ENCODE measurements around the gene ST8SIA6.

DNA sequence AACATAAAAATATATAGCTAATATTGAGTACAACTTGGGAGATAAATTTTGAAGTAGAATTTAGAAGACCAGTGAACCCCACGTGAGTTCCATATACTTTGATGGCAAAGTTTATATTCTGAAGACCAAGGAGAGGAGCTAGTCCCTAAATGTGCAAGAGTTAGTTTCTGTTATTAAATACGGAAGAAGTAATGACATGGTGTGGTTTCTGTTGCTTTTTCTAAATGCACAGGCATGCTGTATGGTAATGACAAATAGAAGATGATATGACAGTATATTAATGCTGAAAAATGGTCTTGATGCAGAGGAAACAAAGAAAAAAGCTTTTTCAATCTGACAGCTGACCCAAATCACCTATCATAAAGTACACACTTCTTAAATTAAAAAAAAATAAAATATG is 101.8 kb downstream of the ST8SIA6 start:
- TF ChIP-seq, protein P1, sequence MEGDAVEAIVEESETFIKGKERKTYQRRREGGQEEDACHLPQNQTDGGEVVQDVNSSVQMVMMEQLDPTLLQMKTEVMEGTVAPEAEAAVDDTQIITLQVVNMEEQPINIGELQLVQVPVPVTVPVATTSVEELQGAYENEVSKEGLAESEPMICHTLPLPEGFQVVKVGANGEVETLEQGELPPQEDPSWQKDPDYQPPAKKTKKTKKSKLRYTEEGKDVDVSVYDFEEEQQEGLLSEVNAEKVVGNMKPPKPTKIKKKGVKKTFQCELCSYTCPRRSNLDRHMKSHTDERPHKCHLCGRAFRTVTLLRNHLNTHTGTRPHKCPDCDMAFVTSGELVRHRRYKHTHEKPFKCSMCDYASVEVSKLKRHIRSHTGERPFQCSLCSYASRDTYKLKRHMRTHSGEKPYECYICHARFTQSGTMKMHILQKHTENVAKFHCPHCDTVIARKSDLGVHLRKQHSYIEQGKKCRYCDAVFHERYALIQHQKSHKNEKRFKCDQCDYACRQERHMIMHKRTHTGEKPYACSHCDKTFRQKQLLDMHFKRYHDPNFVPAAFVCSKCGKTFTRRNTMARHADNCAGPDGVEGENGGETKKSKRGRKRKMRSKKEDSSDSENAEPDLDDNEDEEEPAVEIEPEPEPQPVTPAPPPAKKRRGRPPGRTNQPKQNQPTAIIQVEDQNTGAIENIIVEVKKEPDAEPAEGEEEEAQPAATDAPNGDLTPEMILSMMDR (conservative IDR thresholded peaks at IDR 0.05; ENCODE audit: low read depth, low read length), result no peak
- no peak for TF ChIP-seq EZH2 (IDR thresholded peaks at IDR 0.05; ENCODE audit: low read length, unreplicated experiment)
- no peak for TF ChIP-seq EZH2phosphoT487 (IDR thresholded peaks at IDR 0.05; ENCODE audit: borderline replicate concordance, low read length)
